Measurements from ENCODE around the gene MEF2D. TPM values are rescaled to one million over a fixed set of nuclear protein-coding genes. Genes with fewer than 3 reads are reported as not detected.

Gene MEF2D
- total RNA-seq, 1 donor from 2014 or later: 5.5 TPM

Other genes starting within 250 kb of the MEF2D start
- 43.3 TPM for gene SMG5, start 217.9 kb downstream of the MEF2D start, total RNA-seq (ENCODE audit: insufficient read depth, low replicate concordance)
- gene TMEM79, start 216.4 kb downstream of the MEF2D start, total RNA-seq (ENCODE audit: insufficient read depth, low replicate concordance): 3.4 TPM
- gene GLMP, start 205.1 kb downstream of the MEF2D start, total RNA-seq (ENCODE audit: insufficient read depth, low replicate concordance): 20.7 TPM
- gene VHLL, start 201.5 kb downstream of the MEF2D start, total RNA-seq (ENCODE audit: insufficient read depth, low replicate concordance): 6.0 TPM
- 240 TPM for gene CCT3, start 162.5 kb downstream of the MEF2D start, total RNA-seq (ENCODE audit: insufficient read depth, low replicate concordance)
- not detected for gene TSACC, start 162.2 kb downstream of the MEF2D start, total RNA-seq (ENCODE audit: insufficient read depth, low replicate concordance)
- gene RHBG, start 131.6 kb downstream of the MEF2D start, total RNA-seq (ENCODE audit: insufficient read depth, low replicate concordance): not detected
- 4.6 TPM for gene IQGAP3, start 71.8 kb upstream of the MEF2D start, total RNA-seq (ENCODE audit: insufficient read depth, low replicate concordance)
- gene TTC24, start 78.9 kb upstream of the MEF2D start, total RNA-seq (ENCODE audit: insufficient read depth, low replicate concordance): 3.1 TPM
- gene NAXE, start 91.0 kb upstream of the MEF2D start, total RNA-seq (ENCODE audit: insufficient read depth, low replicate concordance): 40.9 TPM
- gene GPATCH4, start 100.7 kb upstream of the MEF2D start, total RNA-seq (ENCODE audit: insufficient read depth, low replicate concordance): 21.7 TPM
- gene HAPLN2, start 118.6 kb upstream of the MEF2D start, total RNA-seq (ENCODE audit: insufficient read depth, low replicate concordance): not detected
- 9.1 TPM for gene BCAN, start 141.3 kb upstream of the MEF2D start, total RNA-seq (ENCODE audit: insufficient read depth, low replicate concordance)
- gene NES, start 176.6 kb upstream of the MEF2D start, total RNA-seq (ENCODE audit: insufficient read depth, low replicate concordance): 19.0 TPM
- 46.7 TPM for gene CRABP2, start 204.8 kb upstream of the MEF2D start, total RNA-seq (ENCODE audit: insufficient read depth, low replicate concordance)
- 9.6 TPM for gene METTL25B, start 227.7 kb upstream of the MEF2D start, total RNA-seq (ENCODE audit: insufficient read depth, low replicate concordance)
- 3.9 TPM for gene ISG20L2, start 228.0 kb upstream of the MEF2D start, total RNA-seq (ENCODE audit: insufficient read depth, low replicate concordance)
- gene MRPL24, start 240.3 kb upstream of the MEF2D start, total RNA-seq (ENCODE audit: insufficient read depth, low replicate concordance): 36.4 TPM

Data from umbilical cord (tissue), 1 donor.